WTC11 (cell line): ENCODE results near the gene LMF1.

Experiments
- ATF1 ChIP-seq: sonication (generic); formaldehyde crosslinking; IDR thresholded peaks from 2 replicates; pipeline ENCODE4 v1.8.1; 2023; ENCODE audit warnings: mild to moderate bottlenecking, moderate library complexity, missing genetic modification reagents
- CREB1 ChIP-seq: sonication (generic); formaldehyde crosslinking; IDR thresholded peaks from 2 replicates; pipeline ENCODE4 v1.8.0; 2023; ENCODE audit warnings: mild to moderate bottlenecking, missing genetic modification reagents
- ETV6 ChIP-seq: sonication (generic); formaldehyde crosslinking; IDR thresholded peaks from 2 replicates; pipeline ENCODE4 v1.8.1; 2022; ENCODE audit warnings: mild to moderate bottlenecking, missing genetic modification reagents
- KAT7 ChIP-seq: sonication (generic); formaldehyde crosslinking; IDR thresholded peaks from 2 replicates; pipeline ENCODE4 v1.8.1; 2023; ENCODE audit warnings: missing genetic modification reagents, mild to moderate bottlenecking, borderline replicate concordance
- NFE2L1 ChIP-seq: sonication (generic); formaldehyde crosslinking; IDR thresholded peaks from 2 replicates; pipeline ENCODE4 v1.8.1; 2023; ENCODE audit warnings: missing genetic modification reagents
- SP1 ChIP-seq: sonication (generic); formaldehyde crosslinking; conservative IDR thresholded peaks from 2 replicates; pipeline ENCODE4 v1.8.1; 2022; ENCODE audit warnings: missing genetic modification reagents
- TCF7 ChIP-seq: sonication (generic); formaldehyde crosslinking; IDR thresholded peaks from 2 replicates; pipeline ENCODE4 v1.8.0; 2022; ENCODE audit warnings: mild to moderate bottlenecking, low read depth, missing genetic modification reagents, moderate library complexity
- TEAD4 ChIP-seq: sonication (generic); formaldehyde crosslinking; IDR thresholded peaks from 2 replicates; pipeline ENCODE4 v1.8.0; 2022; ENCODE audit warnings: mild to moderate bottlenecking, missing genetic modification reagents
- TF ChIP-seq, protein P1 (sequence below): fragments of 200-600 bp; IDR thresholded peaks from 2 replicates; pipeline ENCODE4 v1.8.0; 2022; ENCODE audit warnings: antibody characterized with exemption
- TF ChIP-seq, protein P2 (sequence below): sonication (generic); formaldehyde crosslinking; IDR thresholded peaks from 2 replicates; pipeline ENCODE4 v1.8.1; 2023; ENCODE audit warnings: mild to moderate bottlenecking, missing genetic modification reagents, moderate library complexity
- TF ChIP-seq, protein P3 (sequence below): sonication (generic); formaldehyde crosslinking; IDR thresholded peaks from 2 replicates; pipeline ENCODE4 v1.8.1; 2022; ENCODE audit warnings: low read depth, missing genetic modification reagents, borderline replicate concordance
- TF ChIP-seq, protein P4 (sequence below): sonication (generic); formaldehyde crosslinking; IDR thresholded peaks from 2 replicates; pipeline ENCODE4 v1.8.1; 2022; ENCODE audit warnings: mild to moderate bottlenecking, missing genetic modification reagents, moderate library complexity, borderline replicate concordance
- TF ChIP-seq, protein P5 (sequence below): sonication (generic); formaldehyde crosslinking; IDR thresholded peaks from 2 replicates; pipeline ENCODE4 v1.8.0; 2022; ENCODE audit warnings: mild to moderate bottlenecking, missing genetic modification reagents
- TF ChIP-seq, protein P6 (sequence below): sonication (generic); formaldehyde crosslinking; IDR thresholded peaks from 2 replicates; pipeline ENCODE4 v1.8.1; 2022; ENCODE audit warnings: low read depth, mild to moderate bottlenecking, moderate library complexity, missing genetic modification reagents, borderline replicate concordance

DNA sequence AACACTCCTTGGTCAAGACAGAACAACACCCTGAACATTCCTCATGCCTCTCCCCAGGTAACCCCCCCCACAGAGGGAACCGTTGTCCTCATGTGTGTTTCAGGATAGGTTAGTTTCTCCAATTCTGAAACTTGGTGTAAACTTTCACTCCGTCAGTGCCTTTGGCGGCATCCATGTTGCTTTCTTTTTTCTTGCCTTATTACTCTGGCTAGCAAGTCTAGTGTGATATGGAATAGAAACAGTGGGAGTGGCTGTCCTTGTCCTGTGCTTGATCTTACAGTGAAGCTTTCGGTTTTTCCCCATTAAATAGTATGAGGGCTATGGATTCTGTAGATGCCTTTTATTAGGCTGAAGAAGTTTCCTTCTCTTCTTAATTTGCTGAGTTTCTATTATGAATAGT is 134.6 kb downstream of the LMF1 start:
- TF ChIP-seq TEAD4 (CRISPR knock-in tag) (no peak), CREB1 (CRISPR knock-in tag) (no peak), ATF1 (CRISPR knock-in tag) (no peak), KAT7 (CRISPR knock-in tag) (no peak), ETV6 (no peak), SP1 (CRISPR knock-in tag) (no peak), TCF7 (CRISPR knock-in tag) (no peak), NFE2L1 (CRISPR knock-in tag) (no peak)
- TF ChIP-seq, protein P1, sequence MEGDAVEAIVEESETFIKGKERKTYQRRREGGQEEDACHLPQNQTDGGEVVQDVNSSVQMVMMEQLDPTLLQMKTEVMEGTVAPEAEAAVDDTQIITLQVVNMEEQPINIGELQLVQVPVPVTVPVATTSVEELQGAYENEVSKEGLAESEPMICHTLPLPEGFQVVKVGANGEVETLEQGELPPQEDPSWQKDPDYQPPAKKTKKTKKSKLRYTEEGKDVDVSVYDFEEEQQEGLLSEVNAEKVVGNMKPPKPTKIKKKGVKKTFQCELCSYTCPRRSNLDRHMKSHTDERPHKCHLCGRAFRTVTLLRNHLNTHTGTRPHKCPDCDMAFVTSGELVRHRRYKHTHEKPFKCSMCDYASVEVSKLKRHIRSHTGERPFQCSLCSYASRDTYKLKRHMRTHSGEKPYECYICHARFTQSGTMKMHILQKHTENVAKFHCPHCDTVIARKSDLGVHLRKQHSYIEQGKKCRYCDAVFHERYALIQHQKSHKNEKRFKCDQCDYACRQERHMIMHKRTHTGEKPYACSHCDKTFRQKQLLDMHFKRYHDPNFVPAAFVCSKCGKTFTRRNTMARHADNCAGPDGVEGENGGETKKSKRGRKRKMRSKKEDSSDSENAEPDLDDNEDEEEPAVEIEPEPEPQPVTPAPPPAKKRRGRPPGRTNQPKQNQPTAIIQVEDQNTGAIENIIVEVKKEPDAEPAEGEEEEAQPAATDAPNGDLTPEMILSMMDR, result no peak
- TF ChIP-seq, protein P2, sequence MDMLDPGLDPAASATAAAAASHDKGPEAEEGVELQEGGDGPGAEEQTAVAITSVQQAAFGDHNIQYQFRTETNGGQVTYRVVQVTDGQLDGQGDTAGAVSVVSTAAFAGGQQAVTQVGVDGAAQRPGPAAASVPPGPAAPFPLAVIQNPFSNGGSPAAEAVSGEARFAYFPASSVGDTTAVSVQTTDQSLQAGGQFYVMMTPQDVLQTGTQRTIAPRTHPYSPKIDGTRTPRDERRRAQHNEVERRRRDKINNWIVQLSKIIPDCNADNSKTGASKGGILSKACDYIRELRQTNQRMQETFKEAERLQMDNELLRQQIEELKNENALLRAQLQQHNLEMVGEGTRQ, result no peak
- TF ChIP-seq, protein P3, sequence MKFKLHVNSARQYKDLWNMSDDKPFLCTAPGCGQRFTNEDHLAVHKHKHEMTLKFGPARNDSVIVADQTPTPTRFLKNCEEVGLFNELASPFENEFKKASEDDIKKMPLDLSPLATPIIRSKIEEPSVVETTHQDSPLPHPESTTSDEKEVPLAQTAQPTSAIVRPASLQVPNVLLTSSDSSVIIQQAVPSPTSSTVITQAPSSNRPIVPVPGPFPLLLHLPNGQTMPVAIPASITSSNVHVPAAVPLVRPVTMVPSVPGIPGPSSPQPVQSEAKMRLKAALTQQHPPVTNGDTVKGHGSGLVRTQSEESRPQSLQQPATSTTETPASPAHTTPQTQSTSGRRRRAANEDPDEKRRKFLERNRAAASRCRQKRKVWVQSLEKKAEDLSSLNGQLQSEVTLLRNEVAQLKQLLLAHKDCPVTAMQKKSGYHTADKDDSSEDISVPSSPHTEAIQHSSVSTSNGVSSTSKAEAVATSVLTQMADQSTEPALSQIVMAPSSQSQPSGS (CRISPR knock-in tag), result no peak
- TF ChIP-seq, protein P4, sequence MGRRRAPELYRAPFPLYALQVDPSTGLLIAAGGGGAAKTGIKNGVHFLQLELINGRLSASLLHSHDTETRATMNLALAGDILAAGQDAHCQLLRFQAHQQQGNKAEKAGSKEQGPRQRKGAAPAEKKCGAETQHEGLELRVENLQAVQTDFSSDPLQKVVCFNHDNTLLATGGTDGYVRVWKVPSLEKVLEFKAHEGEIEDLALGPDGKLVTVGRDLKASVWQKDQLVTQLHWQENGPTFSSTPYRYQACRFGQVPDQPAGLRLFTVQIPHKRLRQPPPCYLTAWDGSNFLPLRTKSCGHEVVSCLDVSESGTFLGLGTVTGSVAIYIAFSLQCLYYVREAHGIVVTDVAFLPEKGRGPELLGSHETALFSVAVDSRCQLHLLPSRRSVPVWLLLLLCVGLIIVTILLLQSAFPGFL (CRISPR knock-in tag), result no peak
- TF ChIP-seq, protein P5, sequence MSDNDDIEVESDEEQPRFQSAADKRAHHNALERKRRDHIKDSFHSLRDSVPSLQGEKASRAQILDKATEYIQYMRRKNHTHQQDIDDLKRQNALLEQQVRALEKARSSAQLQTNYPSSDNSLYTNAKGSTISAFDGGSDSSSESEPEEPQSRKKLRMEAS (CRISPR knock-in tag), result no peak
- TF ChIP-seq, protein P6, sequence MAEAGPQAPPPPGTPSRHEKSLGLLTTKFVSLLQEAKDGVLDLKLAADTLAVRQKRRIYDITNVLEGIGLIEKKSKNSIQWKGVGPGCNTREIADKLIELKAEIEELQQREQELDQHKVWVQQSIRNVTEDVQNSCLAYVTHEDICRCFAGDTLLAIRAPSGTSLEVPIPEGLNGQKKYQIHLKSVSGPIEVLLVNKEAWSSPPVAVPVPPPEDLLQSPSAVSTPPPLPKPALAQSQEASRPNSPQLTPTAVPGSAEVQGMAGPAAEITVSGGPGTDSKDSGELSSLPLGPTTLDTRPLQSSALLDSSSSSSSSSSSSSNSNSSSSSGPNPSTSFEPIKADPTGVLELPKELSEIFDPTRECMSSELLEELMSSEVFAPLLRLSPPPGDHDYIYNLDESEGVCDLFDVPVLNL (CRISPR knock-in tag), result no peak
